Cardiac fibroblast (primary cell): ENCODE results near the gene TCFL5.

Experiments
- DNase-seq, 2 donors: peaks; one replicate each; pipeline versions ENCODE4 v3.0.0 to v3.0.0-alpha.2; 2010; ENCODE audit warnings: low read depth in 2 of 2
- H3K4me3 ChIP-seq, 2 donors: replicated peaks in 1 of 2; 1 replicate in 1 of 2; 2 replicates in 1 of 2; pipeline ENCODE4 v1.5.1; 2011; ENCODE audit warnings: low read depth in 2 of 2, low read length in 2 of 2, mild to moderate bottlenecking in 2 of 2, moderate library complexity in 1 of 2
- TF ChIP-seq, protein P1 (sequence below): IDR thresholded peaks from one replicate; pipeline ENCODE4 v1.5.1; 2011; ENCODE audit warnings: low read depth, mild to moderate bottlenecking, low read length, inconsistent platforms

The TCFL5 gene

DNA sequence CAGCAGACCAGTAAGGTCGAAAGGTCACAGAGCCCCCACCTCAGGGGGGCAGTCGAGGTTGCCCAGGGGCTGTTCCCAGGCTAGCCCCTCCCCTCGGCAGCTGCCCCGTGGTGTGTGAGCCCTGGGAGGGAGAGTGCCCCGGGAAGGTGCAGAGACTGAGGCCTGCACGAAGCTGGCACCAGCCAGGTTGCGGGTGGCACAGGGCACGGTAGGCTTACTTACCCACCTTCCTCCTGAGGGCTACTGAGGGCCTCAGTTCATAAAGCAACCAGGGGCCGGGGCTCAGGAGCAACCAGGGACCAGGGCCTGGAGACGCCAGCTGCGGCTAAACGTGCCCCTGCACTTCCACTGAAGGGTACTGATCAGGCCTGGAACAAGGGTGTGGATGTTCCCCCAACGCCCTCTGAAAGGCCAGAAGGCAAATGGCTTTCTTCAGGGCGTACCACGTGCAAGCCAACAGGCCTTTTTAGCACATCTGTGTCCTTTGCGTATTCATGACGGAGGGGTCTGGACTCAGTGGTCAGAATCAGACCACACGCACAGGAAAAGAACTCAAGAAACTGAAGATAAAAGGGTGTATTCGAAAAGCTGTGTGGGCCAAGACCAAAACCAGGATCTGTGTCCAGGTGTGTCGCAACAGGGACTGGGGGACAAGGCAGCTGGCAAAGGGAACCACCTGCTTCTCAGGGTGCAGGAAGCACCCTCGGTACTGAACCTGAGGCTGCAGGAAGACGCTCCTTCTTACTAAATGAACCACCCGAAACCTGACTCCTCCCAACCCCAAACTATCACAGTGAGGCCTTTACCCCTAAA lies 24.5 kb upstream of the TCFL5 start:
- no peak for DNase-seq
- TF ChIP-seq, protein P1, sequence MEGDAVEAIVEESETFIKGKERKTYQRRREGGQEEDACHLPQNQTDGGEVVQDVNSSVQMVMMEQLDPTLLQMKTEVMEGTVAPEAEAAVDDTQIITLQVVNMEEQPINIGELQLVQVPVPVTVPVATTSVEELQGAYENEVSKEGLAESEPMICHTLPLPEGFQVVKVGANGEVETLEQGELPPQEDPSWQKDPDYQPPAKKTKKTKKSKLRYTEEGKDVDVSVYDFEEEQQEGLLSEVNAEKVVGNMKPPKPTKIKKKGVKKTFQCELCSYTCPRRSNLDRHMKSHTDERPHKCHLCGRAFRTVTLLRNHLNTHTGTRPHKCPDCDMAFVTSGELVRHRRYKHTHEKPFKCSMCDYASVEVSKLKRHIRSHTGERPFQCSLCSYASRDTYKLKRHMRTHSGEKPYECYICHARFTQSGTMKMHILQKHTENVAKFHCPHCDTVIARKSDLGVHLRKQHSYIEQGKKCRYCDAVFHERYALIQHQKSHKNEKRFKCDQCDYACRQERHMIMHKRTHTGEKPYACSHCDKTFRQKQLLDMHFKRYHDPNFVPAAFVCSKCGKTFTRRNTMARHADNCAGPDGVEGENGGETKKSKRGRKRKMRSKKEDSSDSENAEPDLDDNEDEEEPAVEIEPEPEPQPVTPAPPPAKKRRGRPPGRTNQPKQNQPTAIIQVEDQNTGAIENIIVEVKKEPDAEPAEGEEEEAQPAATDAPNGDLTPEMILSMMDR: no peak
- H3K4me3 ChIP-seq: no peak overlapping the region

DNA sequence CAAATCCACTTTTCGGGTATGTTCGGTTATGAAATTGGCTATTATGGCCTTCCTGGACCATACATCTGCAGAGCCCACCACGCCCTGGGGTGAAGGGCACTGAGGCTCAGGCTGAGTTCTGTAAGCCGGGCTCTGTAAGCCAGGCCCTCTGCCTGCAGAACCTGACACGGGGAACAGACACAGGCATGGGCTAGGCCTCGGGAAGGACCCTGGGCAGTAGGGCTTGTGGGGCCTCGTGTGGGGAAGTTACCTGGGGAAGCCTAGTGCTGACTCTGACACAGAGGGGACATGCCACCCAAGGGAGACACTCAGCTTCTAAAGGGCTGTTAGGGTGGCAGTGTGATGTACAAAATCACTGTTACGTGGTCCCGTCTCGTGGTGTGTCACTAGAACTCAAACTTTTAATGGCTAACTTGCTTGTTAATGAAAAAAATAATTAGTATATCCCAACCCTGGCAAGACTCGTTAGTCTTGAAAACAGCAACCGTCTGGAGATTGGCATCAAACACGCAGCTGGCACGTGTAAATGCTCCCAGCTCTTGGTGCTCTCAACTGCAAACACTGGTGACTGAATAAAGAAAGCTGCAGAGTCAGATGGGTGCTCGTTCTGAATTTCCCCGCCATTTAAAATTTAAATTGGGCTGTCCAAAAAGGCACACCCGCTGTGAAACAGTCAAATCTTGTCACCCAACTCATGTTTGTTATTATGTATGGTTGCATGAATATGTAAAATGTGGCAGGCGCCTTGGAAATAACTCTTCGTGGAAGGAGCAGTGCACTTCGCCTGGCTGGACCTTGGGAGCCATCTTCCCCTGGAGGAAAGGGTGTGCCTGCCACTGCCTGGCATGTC lies 23.6 kb upstream of the TCFL5 start:
- TF ChIP-seq, protein P1: no peak
- H3K4me3 ChIP-seq: no peak overlapping the region

DNA sequence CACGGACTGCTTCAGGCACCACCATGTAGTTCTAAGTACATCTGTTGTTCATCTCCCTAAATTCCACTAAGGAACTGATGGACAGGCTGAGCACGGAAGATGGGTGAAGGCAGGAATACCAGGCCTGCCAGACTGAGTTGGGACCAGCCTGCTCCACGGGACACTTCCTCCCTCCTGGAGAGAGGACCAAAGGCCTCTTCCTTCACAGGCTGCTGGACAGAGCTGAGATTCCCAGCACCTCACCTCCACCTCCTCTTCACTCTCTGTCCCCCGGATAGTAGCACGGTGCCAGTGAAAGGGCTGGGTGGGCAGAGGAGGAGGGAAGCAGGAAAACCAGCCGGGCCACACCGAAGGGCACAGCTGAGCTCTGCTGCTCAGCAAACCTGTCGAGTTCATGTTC lies 22.9 kb upstream of the TCFL5 start:
- TF ChIP-seq, protein P1: no peak
- DNase-seq: no peak
- no peak overlapping the region for H3K4me3 ChIP-seq

More for the DNA sequence above, 23.6 kb upstream of the TCFL5 start:
- DNase-seq: no peak

DNA sequence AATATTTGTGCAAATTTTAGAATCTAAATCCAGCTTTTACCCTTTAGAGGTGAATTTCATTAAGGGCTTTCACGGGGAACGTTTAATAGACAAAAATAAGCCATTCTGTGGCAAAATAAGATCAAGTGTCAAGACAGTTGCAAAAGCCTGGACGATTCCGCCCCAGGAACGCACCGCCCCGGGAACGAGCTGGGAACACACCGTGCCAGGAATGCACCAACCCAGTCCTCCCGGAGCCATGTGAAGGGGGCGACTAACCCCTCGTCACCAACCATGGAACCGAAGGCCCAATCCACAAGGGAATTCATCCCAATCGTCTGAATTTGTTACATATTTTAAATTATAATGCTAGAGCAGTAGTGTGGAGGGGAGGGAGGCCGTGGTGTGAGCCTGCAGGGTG lies 20.8 kb upstream of the TCFL5 start:
- TF ChIP-seq, protein P1: no peak
- H3K4me3 ChIP-seq: no peak overlapping the region

DNA sequence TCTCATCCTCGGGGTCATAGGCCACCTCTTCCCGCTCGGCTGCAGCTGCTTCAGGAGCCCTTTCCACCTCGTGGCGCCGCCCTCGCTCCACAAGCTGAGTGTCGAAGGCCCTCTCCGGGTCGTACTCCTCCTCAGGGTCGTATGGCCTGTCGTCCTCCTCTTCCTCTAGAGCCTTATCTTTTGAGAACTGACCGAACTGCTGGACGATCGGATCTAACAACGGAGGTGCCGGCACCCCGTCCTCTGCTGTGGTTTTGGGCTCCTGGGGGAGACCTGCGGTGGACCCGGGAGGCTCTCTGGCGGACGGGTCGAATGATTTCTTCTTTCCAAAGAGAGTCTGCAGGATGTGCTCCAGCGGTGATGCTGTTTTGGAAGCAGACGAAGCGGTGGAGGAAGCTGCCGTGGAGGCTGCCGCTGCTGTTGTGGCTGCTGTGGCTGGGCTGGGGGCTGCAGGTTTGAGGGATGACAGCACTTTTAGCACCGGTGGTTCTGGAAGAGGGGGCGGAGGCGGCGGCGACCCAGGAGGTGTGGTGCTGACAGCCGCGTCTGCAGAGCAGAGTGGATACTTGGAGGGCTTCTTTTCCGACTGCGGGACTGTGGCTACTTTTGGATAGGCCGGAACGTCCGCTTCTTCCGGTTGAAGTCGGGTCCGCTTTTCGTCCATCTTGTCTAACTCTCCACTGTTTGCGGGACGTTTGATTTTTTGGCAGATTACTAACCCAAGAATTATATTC lies 20.2 kb upstream of the TCFL5 start:
- DNase-seq: no peak
- H3K4me3 ChIP-seq: no peak overlapping the region
- TF ChIP-seq, protein P1: no peak

More for the DNA sequence above, 20.8 kb upstream of the TCFL5 start:
- DNase-seq: no peak

DNA sequence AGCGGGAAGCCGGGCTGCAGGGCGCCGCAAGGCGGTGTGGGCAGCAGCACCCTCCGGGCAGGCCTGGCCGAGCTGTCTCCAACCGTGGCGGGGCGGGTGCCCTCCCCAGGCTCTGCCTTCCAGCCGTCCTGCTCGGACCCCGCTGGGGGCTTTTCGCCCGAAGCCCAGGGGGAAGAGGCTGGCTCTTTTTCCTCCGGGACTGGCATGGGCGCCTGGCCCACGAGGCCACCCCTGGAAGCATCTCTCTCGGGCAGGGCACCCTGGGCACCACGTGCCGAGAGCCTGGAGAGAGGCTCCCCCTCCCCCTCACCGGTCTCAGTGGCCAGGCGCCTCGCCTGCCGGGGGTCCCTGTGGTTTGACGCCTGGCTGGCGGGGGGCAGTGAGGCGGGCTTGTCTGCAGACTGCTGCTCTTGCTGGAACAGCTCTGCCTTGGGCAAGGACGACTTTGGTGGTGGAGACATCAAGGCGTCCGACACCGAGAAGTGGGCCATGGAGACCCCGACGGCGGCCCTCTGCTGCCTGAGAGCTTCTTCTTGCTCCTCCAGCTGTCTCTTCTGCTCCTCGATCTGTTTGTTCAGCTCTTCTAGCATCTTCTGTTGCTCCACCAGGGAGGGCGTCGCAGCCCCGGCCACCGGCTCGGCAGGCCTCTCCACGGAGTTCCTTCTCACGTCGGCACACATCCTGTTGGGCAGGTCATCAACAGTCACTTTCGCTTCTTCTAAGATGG lies 19.5 kb upstream of the TCFL5 start:
- TF ChIP-seq, protein P1: no peak
- DNase-seq: no peak
- H3K4me3 ChIP-seq: no peak overlapping the region
